K562 (cell line): ENCODE data around the gene KLHDC10. TPM values are rescaled to one million over a fixed set of nuclear protein-coding genes. Genes with fewer than 3 reads are reported as not detected.

ENCODE experiments used
- CHD1 ChIP-seq: fragments of 200-600 bp; sonication (generic); IDR thresholded peaks from one replicate; pipeline ENCODE4 v1.6.1; 2012; ENCODE audit warnings: mild to moderate bottlenecking, moderate library complexity, low read length, inconsistent platforms
- MTA2 ChIP-seq: fragments of 450-650 bp; IDR thresholded peaks from 2 replicates; pipeline ENCODE4 v1.6.1; 2016; ENCODE audit warnings: low read depth
- RBM39 ChIP-seq: fragments of 200-400 bp; formaldehyde crosslinking; optimal IDR thresholded peaks from 2 replicates; pipeline ENCODE3; 2018; ENCODE audit warnings: low read depth, low read length
- TAF7 ChIP-seq: fragments of 450-650 bp; IDR thresholded peaks from 2 replicates; pipeline ENCODE4 v1.6.1; 2016; ENCODE audit warnings: missing genetic modification characterization, missing compliant biosample characterization
- TARDBP ChIP-seq: fragments of 450-650 bp; IDR thresholded peaks from 2 replicates; pipeline ENCODE4 v1.6.1; 2016
- ZNF589 ChIP-seq: fragments of 200-800 bp; sonication (Bioruptor generic); IDR thresholded peaks from 2 replicates; pipeline ENCODE4 v1.6.1; 2016; ENCODE audit warnings: low read depth, missing genetic modification characterization, missing compliant biosample characterization
- ZNF79 ChIP-seq: fragments of 250-450 bp; sonication (Bioruptor Pico); IDR thresholded peaks from 2 replicates; pipeline ENCODE4 v1.4.0; 2020; ENCODE audit warnings: low read depth, mild to moderate bottlenecking, moderate library complexity
- polyA plus RNA-seq, 8 experiments: library from polyadenylated mRNA; depleted of rRNA in 4 of 8; stranded (reverse) in 5 of 8; unstranded in 3 of 8; fragments of >200 nt; fragmentation: Nextera tagmentation in 2 of 8; fragmentation: Illumina TruSeq in 1 of 8; extraction: Ambion mirVana in 2 of 8; extraction: Trizol in 1 of 8; gene quantifications; 2 replicates each; pipeline versions ENCODE4 v1.2.1 to v1.2.3, GENCODE V29; 2011 to 2014; ENCODE audit warnings: inconsistent platforms in 1 of 8, missing spikeins in 1 of 8
- total RNA-seq, 7 experiments: library from RNA; depleted of rRNA in 6 of 7; stranded (reverse); fragments of >200 nt in 6 of 7; fragmentation: Illumina TruSeq in 2 of 7; extraction: Trizol in 2 of 7; gene quantifications; 2 replicates each; pipeline versions ENCODE4 v1.2.1 to v1.2.3, GENCODE V29; 2011 to 2021; ENCODE audit warnings: low replicate concordance in 1 of 7
- TF ChIP-seq, protein P1 (sequence below): fragments of 450-650 bp; IDR thresholded peaks from 2 replicates; pipeline ENCODE4 v1.7.1; 2018; ENCODE audit warnings: mild to moderate bottlenecking, low read depth; ENCODE audit not compliant: partially characterized antibody
- TF ChIP-seq, protein P2 (sequence below): fragments of 450-650 bp; IDR thresholded peaks from 2 replicates; pipeline ENCODE4 v1.6.1; 2017; ENCODE audit warnings: antibody characterized with exemption, mild to moderate bottlenecking
- TF ChIP-seq, protein P3 (sequence below): fragments of 250-450 bp; sonication (Bioruptor Pico); IDR thresholded peaks from 2 replicates; pipeline ENCODE4 v1.8.0; 2022; ENCODE audit warnings: inconsistent platforms
- TF ChIP-seq, protein P4 (sequence below): fragments of 250-450 bp; sonication (Bioruptor Pico); IDR thresholded peaks from 2 replicates; pipeline ENCODE4 v1.4.0; 2020
- TF ChIP-seq, protein P5 (sequence below), 2 experiments: fragments of 450-650 bp; IDR thresholded peaks; 2 replicates each; pipeline ENCODE4 v1.6.1; 2018; ENCODE audit warnings: mild to moderate bottlenecking in 2 of 2, low read depth in 1 of 2; ENCODE audit not compliant: partially characterized antibody in 2 of 2

KLHDC10 gene
- total and polyA plus RNA-seq, 9 of the 15 experiments (the other 6 are each of a cell fraction or from before 2014, with no cell fraction given), result 9.8 to 80.5 (median 31.4) TPM

DNA sequence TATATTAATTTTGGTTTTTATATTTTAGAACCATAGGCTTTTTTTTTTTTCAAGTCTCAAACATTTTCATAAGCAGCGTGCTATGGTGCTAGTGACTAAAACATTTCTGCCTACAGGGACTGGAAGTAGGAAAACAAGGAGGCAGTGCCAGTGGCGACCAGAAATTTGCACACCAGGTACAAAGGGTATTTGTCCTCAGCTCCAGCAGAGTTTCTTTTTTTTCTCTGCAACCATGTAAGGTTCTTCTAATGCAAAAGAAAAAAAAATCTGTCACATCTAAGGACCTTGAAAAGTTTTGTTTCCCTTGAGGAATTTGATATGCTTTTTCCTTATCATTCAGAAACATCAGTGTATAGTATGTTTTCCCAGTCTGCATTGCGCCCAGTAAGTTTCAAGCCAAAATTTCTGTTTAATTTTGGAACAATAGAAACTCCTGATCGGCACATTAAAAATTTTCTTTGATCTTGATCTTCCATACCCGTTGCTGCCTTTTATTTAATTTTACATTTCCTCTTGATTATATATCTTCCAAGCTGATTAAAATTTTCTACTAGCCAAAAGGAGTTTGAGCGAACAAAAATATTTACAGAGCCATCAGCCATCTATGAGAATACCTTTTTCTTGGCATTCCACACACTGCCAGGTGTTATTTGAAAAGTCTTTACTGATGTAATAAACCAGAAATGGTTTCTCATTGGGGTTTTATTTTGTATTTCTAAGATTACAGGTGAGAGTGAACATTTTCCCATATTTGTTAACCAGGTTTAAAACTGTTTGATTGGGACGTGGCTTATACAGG lies 956 bp upstream of the KLHDC10 start (continued):
- TF ChIP-seq, protein P1, sequence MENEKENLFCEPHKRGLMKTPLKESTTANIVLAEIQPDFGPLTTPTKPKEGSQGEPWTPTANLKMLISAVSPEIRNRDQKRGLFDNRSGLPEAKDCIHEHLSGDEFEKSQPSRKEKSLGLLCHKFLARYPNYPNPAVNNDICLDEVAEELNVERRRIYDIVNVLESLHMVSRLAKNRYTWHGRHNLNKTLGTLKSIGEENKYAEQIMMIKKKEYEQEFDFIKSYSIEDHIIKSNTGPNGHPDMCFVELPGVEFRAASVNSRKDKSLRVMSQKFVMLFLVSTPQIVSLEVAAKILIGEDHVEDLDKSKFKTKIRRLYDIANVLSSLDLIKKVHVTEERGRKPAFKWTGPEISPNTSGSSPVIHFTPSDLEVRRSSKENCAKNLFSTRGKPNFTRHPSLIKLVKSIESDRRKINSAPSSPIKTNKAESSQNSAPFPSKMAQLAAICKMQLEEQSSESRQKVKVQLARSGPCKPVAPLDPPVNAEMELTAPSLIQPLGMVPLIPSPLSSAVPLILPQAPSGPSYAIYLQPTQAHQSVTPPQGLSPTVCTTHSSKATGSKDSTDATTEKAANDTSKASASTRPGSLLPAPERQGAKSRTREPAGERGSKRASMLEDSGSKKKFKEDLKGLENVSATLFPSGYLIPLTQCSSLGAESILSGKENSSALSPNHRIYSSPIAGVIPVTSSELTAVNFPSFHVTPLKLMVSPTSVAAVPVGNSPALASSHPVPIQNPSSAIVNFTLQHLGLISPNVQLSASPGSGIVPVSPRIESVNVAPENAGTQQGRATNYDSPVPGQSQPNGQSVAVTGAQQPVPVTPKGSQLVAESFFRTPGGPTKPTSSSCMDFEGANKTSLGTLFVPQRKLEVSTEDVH, result no peak
- TF ChIP-seq, protein P2, sequence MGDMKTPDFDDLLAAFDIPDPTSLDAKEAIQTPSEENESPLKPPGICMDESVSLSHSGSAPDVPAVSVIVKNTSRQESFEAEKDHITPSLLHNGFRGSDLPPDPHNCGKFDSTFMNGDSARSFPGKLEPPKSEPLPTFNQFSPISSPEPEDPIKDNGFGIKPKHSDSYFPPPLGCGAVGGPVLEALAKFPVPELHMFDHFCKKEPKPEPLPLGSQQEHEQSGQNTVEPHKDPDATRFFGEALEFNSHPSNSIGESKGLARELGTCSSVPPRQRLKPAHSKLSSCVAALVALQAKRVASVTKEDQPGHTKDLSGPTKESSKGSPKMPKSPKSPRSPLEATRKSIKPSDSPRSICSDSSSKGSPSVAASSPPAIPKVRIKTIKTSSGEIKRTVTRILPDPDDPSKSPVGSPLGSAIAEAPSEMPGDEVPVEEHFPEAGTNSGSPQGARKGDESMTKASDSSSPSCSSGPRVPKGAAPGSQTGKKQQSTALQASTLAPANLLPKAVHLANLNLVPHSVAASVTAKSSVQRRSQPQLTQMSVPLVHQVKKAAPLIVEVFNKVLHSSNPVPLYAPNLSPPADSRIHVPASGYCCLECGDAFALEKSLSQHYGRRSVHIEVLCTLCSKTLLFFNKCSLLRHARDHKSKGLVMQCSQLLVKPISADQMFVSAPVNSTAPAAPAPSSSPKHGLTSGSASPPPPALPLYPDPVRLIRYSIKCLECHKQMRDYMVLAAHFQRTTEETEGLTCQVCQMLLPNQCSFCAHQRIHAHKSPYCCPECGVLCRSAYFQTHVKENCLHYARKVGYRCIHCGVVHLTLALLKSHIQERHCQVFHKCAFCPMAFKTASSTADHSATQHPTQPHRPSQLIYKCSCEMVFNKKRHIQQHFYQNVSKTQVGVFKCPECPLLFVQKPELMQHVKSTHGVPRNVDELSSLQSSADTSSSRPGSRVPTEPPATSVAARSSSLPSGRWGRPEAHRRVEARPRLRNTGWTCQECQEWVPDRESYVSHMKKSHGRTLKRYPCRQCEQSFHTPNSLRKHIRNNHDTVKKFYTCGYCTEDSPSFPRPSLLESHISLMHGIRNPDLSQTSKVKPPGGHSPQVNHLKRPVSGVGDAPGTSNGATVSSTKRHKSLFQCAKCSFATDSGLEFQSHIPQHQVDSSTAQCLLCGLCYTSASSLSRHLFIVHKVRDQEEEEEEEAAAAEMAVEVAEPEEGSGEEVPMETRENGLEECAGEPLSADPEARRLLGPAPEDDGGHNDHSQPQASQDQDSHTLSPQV, result peak; percentile 85
- TF ChIP-seq, protein P3, sequence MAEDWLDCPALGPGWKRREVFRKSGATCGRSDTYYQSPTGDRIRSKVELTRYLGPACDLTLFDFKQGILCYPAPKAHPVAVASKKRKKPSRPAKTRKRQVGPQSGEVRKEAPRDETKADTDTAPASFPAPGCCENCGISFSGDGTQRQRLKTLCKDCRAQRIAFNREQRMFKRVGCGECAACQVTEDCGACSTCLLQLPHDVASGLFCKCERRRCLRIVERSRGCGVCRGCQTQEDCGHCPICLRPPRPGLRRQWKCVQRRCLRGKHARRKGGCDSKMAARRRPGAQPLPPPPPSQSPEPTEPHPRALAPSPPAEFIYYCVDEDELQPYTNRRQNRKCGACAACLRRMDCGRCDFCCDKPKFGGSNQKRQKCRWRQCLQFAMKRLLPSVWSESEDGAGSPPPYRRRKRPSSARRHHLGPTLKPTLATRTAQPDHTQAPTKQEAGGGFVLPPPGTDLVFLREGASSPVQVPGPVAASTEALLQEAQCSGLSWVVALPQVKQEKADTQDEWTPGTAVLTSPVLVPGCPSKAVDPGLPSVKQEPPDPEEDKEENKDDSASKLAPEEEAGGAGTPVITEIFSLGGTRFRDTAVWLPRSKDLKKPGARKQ, result 0 out of 2 replicates have a peak, but pooled peaks have one; percentile 3
- TF ChIP-seq, protein P4, sequence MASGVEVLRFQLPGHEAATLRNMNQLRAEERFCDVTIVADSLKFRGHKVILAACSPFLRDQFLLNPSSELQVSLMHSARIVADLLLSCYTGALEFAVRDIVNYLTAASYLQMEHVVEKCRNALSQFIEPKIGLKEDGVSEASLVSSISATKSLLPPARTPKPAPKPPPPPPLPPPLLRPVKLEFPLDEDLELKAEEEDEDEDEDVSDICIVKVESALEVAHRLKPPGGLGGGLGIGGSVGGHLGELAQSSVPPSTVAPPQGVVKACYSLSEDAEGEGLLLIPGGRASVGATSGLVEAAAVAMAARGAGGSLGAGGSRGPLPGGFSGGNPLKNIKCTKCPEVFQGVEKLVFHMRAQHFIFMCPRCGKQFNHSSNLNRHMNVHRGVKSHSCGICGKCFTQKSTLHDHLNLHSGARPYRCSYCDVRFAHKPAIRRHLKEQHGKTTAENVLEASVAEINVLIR (CRISPR knock-in tag), result no peak
- TF ChIP-seq, protein P5, sequence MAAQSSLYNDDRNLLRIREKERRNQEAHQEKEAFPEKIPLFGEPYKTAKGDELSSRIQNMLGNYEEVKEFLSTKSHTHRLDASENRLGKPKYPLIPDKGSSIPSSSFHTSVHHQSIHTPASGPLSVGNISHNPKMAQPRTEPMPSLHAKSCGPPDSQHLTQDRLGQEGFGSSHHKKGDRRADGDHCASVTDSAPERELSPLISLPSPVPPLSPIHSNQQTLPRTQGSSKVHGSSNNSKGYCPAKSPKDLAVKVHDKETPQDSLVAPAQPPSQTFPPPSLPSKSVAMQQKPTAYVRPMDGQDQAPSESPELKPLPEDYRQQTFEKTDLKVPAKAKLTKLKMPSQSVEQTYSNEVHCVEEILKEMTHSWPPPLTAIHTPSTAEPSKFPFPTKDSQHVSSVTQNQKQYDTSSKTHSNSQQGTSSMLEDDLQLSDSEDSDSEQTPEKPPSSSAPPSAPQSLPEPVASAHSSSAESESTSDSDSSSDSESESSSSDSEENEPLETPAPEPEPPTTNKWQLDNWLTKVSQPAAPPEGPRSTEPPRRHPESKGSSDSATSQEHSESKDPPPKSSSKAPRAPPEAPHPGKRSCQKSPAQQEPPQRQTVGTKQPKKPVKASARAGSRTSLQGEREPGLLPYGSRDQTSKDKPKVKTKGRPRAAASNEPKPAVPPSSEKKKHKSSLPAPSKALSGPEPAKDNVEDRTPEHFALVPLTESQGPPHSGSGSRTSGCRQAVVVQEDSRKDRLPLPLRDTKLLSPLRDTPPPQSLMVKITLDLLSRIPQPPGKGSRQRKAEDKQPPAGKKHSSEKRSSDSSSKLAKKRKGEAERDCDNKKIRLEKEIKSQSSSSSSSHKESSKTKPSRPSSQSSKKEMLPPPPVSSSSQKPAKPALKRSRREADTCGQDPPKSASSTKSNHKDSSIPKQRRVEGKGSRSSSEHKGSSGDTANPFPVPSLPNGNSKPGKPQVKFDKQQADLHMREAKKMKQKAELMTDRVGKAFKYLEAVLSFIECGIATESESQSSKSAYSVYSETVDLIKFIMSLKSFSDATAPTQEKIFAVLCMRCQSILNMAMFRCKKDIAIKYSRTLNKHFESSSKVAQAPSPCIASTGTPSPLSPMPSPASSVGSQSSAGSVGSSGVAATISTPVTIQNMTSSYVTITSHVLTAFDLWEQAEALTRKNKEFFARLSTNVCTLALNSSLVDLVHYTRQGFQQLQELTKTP (IDR thresholded peaks at IDR 0.05; ENCODE audit: low read depth in 1 of 2, partially characterized antibody in 2 of 2), result peak in 1 of 2 experiments; percentile 49
- TF ChIP-seq TAF7 (tag) (no peak), RBM39 (no peak), CHD1 (peak; percentile 23), MTA2 (0 out of 2 replicates have a peak, but pooled peaks have one; percentile 6), ZNF79 (no peak), TARDBP (no peak), ZNF589 (0 out of 2 replicates have a peak, but pooled peaks have one; percentile 15)
